Right cardiac atrium (tissue), 5 donors: ENCODE results near the gene ZNF710. TPM values are rescaled to one million over a fixed set of nuclear protein-coding genes. Genes with fewer than 3 reads are reported as not detected.

Source experiments
- ATAC-seq, 2 donors: fragments of 200-7000 bp; cut with Tn5 transposase; one replicate each; pipeline versions ENCODE4 v1.8.0 to v1.9.1; 2020; ENCODE audit warnings: moderate library complexity in 2 of 2, mild to moderate bottlenecking in 1 of 2
- DNase-seq, 3 donors: peaks; one replicate each; pipeline ENCODE4 v3.0.0-alpha.2; 2020
- H3K27ac ChIP-seq: one replicate; pipeline ENCODE4 v1.5.1; 2013; ENCODE audit warnings: mild to moderate bottlenecking, low read length, control low read depth, moderate library complexity
- H3K27me3 ChIP-seq: one replicate; pipeline ENCODE4 v1.6.1; 2013; ENCODE audit not compliant: control insufficient read depth, insufficient read depth
- H3K4me1 ChIP-seq: one replicate; pipeline ENCODE4 v1.6.1; 2013; ENCODE audit warnings: low read length; ENCODE audit not compliant: control insufficient read depth, insufficient read depth
- H3K4me3 ChIP-seq: one replicate; pipeline ENCODE4 v1.5.1; 2013; ENCODE audit warnings: low read length, control low read depth
- H3K9me3 ChIP-seq: one replicate; pipeline ENCODE4 v1.6.1; 2013; ENCODE audit warnings: low read length; ENCODE audit not compliant: control insufficient read depth
- WGBS: extraction: QIAGEN DNeasy Blood & Tissue Kit; methylation state at CpG from one replicate; pipeline ENCODE4 v1.1.7; 2013; 5-methylcytosine and 5-hydroxymethylcytosine counted together
- intact Hi-C, 4 donors: fragments of 100-400 bp; cut with DNase I; formaldehyde crosslinking; loops; one replicate each; pipeline versions ENCODE4 v1.11.0 to v1.14.0; 2022 to 2023
- polyA plus RNA-seq: library from polyadenylated mRNA; stranded (reverse); fragments of 200-250 nt; gene quantifications from one replicate; pipeline ENCODE4 v1.2.3, GENCODE V29; 2013
- total RNA-seq, 4 donors: library from RNA; stranded (reverse); fragmentation: NEBNext Ultra II Directional; extraction: Animal tissue kit (Norgen Biotek cat#: 25700); gene quantifications; one replicate each; pipeline ENCODE4 v1.2.1, GENCODE V29; 2021
- donor health status: healthy with polysubstance abuse.
- donor health status: DM: no; HTN: yes; CAD: no.
- donor health status: DM: no; HTN: no; CAD: no.
- donor health status: DM: no; HTN: yes; CAD: no; lungs with severe emphysema.
- donor health status: DM: yes; HTN: yes; CAD: no.

Gene ZNF710
- total and polyA plus RNA-seq, 5 donors = 3.4 to 10.2 (median 7.8) TPM

GRCh38 chr15:90051874-90052273 is 50.8 kb downstream of the ZNF710 start:
- ATAC-seq (no peak), DNase-seq (no peak)
- Histone ChIP-seq H3K4me3 (no peak overlapping the region), H3K27ac (no peak overlapping the region), H3K4me1 (peaks cover 2% of the 10 kb centered on the region), H3K9me3 (no peaks in the 10 kb centered on the region), H3K27me3 (no peaks in the 10 kb centered on the region)
- intact Hi-C loops = loop anchor here in 1 of 4 donors (10.0 kb wide), 1 partner anchor 137 kb away; the partner anchor contains the start of gene ARPIN
- 84% methylated on average over 5 of the region's 5 CpGs for WGBS

GRCh38 chr15:90053685-90054466 is 52.8 kb downstream of the ZNF710 start:
- Histone ChIP-seq H3K27me3 (no peaks in the 10 kb centered on the region), H3K9me3 (no peaks in the 10 kb centered on the region), H3K4me3 (no peak overlapping the region), H3K27ac (no peak overlapping the region), H3K4me1 (no peaks in the 10 kb centered on the region)
- ATAC-seq (no peak), DNase-seq (no peak)
- WGBS = 85% methylated on average over 14 of the region's 14 CpGs
- intact Hi-C loops = loop anchor here in 1 of 4 donors (10.0 kb wide), 1 partner anchor 139 kb away; the partner anchor contains the start of gene ARPIN

- Histone ChIP-seq H3K9me3 (no peaks in the 10 kb centered on the region), H3K4me3 (no peak overlapping the region), H3K27me3 (no peaks in the 10 kb centered on the region), H3K4me1 (no peaks in the 10 kb centered on the region), H3K27ac (no peak overlapping the region)
- ATAC-seq (no peak), DNase-seq (no peak)
- WGBS = 43% methylated on average over 7 of the region's 7 CpGs
- intact Hi-C loops = loop anchor here in 1 of 4 donors (10.0 kb wide), 1 partner anchor 140 kb away; the partner anchor contains the start of gene ARPIN
These were observed 53.5 kb downstream of the ZNF710 start for GRCh38 chr15:90054618-90055097.

- Histone ChIP-seq H3K4me3 (no peak overlapping the region), H3K4me1 (no peaks in the 10 kb centered on the region), H3K27ac (no peak overlapping the region), H3K9me3 (no peaks in the 10 kb centered on the region), H3K27me3 (no peaks in the 10 kb centered on the region)
- intact Hi-C loops = loop anchor here in 1 of 4 donors (10.0 kb wide), 1 partner anchor 140 kb away; the partner anchor contains the start of gene ARPIN
- DNase-seq = no peak
- no peak for ATAC-seq
- 92% methylated on average over 7 of the region's 7 CpGs for WGBS
These were observed 54.1 kb downstream of the ZNF710 start for GRCh38 chr15:90055182-90055581.

GRCh38 chr15:90056529-90056928 is 55.4 kb downstream of the ZNF710 start:
- Histone ChIP-seq H3K4me3 (no peak overlapping the region), H3K4me1 (no peaks in the 10 kb centered on the region), H3K27me3 (no peaks in the 10 kb centered on the region), H3K27ac (no peak overlapping the region), H3K9me3 (no peaks in the 10 kb centered on the region)
- intact Hi-C loops = loop anchor here in 1 of 4 donors (10.0 kb wide), 1 partner anchor 142 kb away; the partner anchor contains the start of gene ARPIN
- DNase-seq (peak in 1 of 3 donors; percentile 5), ATAC-seq (no peak)
- WGBS = 93% methylated on average over 7 of the region's 7 CpGs

- WGBS = 79% methylated on average over 4 of the region's 4 CpGs
- intact Hi-C loops = loop anchor here in 1 of 4 donors (10.0 kb wide), 1 partner anchor 144 kb away; the partner anchor contains the start of gene ARPIN
- Histone ChIP-seq H3K4me1 (peaks cover 2% of the 10 kb centered on the region), H3K4me3 (no peak overlapping the region), H3K9me3 (no peaks in the 10 kb centered on the region), H3K27me3 (no peaks in the 10 kb centered on the region), H3K27ac (no peak overlapping the region)
- ATAC-seq (no peak), DNase-seq (no peak)
These were observed 57.2 kb downstream of the ZNF710 start for GRCh38 chr15:90058308-90058707.

GRCh38 chr15:90058775-90059174 is 57.7 kb downstream of the ZNF710 start:
- Histone ChIP-seq H3K27ac (no peak overlapping the region), H3K27me3 (no peaks in the 10 kb centered on the region), H3K4me3 (no peak overlapping the region), H3K4me1 (peaks cover 6% of the 10 kb centered on the region), H3K9me3 (no peaks in the 10 kb centered on the region)
- ATAC-seq (no peak), DNase-seq (no peak)
- 94% methylated on average over 5 of the region's 5 CpGs for WGBS
- intact Hi-C loops = loop anchor here in 1 of 4 donors (10.0 kb wide), 1 partner anchor 144 kb away; the partner anchor contains the start of gene ARPIN

GRCh38 chr15:90059208-90059985 is 58.3 kb downstream of the ZNF710 start:
- H3K4me3 ChIP-seq = no peak overlapping the region
- peaks cover 10% of the 10 kb centered on the region for H3K4me1 ChIP-seq
- 60% methylated on average over 21 of the region's 21 CpGs for WGBS

GRCh38 chr15:90060797-90061196 is 59.7 kb downstream of the ZNF710 start:
- H3K4me3 ChIP-seq = no peak overlapping the region
- DNase-seq = peak in 1 of 3 donors; percentile 2
- no peaks in the 10 kb centered on the region for H3K9me3 ChIP-seq
- peaks cover 13% of the 10 kb centered on the region for H3K4me1 ChIP-seq
- intact Hi-C loops = loop anchor here in 3 of 4 donors (10.0 kb wide), 1 partner anchor 56 kb away; the partner anchor contains the start of gene ZNF710 (in 3 of the 3)
- ATAC-seq = no peak
- WGBS = 71% methylated on average over 3 of the region's 3 CpGs
- H3K27ac ChIP-seq = no peak overlapping the region
- no peaks in the 10 kb centered on the region for H3K27me3 ChIP-seq

More at GRCh38 chr15:90059208-90059985, 58.3 kb downstream of the ZNF710 start:
- intact Hi-C loops = loop anchor here in 1 of 4 donors (10.0 kb wide), 1 partner anchor 145 kb away; the partner anchor contains the start of gene ARPIN
- H3K27ac ChIP-seq = peak overlapping the region; percentile 40
- no peaks in the 10 kb centered on the region for H3K9me3 ChIP-seq
- DNase-seq = peak; percentile 76 to 92 (median 88)
- ATAC-seq = peak; percentile 61 to 66
- no peaks in the 10 kb centered on the region for H3K27me3 ChIP-seq

- DNase-seq (peak; percentile 59 to 87 (median 84)), ATAC-seq (peak; percentile 6 to 7)
- 50% methylated on average over 8 of the region's 8 CpGs for WGBS
- intact Hi-C loops = loop anchor here in 3 of 4 donors (10.0 kb wide), 1 partner anchor 57 kb away; the partner anchor contains the start of gene ZNF710 (in 3 of the 3)
- Histone ChIP-seq H3K27me3 (no peaks in the 10 kb centered on the region), H3K27ac (no peak overlapping the region), H3K4me1 (peaks cover 13% of the 10 kb centered on the region), H3K4me3 (no peak overlapping the region), H3K9me3 (no peaks in the 10 kb centered on the region)
These were observed 60.9 kb downstream of the ZNF710 start for GRCh38 chr15:90062023-90062442.
